Fibroblast of skin of right quadriceps (primary cell): Measurements from ENCODE around the gene GLT6D1.

Experiments
- DNase-seq: peaks from one replicate; pipeline ENCODE4 v3.0.0-alpha.2; 2013

GLT6D1 gene

DNA sequence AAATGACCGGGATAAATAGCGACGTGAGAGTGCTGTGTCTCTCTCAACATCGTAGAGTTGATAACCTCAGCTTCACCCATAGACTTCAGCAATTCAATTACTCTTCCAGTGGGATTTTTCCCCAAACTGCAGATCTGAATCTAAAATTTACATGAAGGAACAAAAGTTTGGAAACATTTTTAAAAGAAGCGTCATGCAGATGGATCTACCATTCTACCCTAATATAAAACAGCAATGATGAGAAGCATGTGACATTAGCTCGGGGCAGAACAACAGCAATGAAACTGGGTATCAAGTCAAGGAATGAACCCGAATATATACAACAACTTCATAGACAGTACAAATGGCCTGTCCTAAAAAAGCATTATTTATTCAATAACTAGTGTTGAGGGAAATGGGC is 18.8 kb downstream of the GLT6D1 start:
- no peak for DNase-seq

DNA sequence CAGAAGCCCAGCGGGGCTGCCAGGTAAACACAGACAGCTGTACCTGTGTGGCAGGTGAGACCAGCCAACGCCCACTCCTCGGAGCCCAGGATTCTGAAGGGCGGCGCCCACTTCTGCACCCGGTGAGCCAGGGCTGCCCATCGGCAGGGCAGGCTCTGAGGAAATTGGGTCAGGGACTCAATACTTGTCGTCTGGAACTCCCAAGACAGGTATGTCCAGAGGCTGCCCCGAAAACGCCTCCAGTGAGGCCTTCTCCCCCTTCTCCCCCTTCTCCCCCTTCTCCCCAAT is 19.8 kb downstream of the GLT6D1 start:
- no peak for DNase-seq

DNA sequence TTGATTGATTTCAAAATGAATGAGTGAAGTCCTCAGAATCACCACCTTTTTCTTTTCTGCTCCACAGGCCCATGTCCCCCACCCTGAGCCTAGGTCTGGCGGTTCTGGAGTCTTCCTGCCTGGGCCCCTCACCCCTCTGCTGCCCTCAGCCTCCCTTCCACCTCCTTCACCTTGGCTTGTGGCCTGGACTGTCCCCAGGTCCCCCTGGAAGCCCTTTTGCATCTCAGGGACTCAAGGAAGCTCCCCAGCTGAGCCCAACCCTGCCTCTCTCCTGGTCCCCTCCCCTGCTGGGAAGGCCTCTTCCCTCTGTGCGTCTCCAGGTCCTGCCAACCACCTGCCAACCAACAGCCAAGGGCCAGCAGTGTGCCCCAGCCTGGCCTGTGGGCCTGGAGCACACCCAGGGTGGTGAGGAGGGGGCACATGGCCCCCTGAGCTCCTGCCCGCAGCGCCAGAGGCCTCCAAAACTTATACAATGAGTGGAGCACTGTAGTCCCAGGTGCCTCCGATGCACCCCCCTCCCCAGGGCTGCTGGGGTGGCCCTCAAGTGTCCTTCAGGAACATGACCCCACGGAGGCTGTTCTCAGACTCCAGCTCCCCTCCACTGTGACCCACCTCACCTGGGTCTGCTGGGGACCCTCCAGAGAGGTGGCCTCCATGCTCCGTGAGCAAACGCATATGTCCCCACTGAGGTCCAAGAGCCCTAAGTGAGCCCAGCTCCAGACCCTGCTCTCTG is 20.3 kb downstream of the GLT6D1 start:
- DNase-seq: no peak

DNA sequence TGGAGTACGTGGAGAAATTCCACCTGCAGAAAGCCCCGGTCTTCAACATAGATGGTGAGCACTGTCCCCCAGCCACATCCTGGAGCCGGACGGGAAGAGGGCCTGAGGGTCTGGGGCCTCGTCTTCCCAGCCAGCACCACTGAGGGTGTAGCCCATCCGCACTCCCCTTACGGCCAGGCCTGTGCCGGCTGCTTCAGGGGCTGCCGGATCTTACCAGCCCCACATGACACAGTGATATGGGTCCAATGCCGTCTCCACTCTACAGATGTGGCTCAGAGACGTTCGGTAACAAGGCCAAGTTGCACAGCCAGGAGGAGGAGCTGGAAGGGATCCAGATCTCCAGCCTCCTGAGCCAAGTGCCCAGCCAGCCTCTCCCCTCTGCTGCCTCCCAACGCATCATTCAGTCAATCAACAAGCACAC is 21.3 kb downstream of the GLT6D1 start:
- DNase-seq: no peak

DNA sequence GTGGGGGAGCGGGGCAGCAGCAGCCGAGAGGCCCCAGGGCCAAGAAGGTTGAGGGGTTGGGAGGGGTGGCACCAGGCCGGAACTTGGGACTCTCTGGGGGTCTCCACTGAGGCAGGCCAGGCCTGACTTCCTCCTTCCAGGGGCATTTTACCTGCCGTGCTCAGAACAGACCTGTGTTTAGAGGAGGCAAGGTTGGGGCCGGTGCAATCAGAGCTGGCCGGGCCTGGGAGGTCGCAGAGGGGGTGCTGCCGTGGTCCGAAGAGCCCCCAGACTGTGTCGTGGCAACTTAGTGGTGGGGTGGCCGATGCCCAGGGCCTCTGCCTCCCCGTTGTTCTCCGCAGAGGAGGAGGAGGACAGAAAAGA is 21.8 kb downstream of the GLT6D1 start:
- no peak for DNase-seq

DNA sequence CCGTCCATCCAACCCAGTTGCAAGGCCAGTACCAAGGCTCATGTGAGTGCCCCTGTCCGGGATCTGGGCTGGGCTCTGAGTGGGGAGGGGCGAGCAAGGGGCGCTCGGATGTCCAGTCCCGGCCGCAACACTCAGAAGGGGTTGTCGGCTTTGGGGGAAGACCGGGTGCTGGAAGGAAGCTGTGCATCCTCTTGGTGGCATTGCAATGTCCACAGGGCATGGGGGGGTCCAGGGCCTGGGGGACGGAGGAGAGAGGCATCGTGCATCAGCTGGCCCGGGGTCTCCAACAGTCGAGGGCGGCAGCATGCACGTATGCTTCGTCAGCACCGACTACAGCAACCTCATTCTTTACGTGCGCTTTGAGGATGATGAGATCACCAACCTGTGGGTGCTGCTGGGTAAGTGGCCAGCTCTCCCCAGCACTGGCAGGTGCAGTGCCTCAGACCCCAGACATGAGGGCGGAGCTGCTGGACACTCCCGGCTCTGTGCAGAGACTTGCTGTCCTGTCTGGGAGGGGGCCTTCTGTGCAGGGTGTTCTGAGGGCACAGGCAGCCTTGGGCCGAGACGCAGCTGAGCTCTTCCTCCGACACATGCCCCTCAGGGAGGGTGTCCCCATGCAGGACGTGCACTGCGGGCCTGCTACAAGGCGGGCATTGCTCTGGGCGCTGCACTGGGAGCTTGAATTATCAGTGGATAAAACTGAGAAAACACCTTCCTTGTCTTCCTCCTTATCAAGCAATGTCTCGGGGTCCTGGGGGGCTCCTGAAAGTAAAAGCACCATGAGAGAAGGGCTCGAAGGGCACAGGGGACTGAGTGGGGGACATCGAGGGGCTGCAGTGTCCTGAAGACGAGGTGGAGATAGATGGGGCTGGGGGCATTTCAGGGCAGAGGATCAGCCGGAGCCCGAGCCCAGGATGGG is 22.5 kb downstream of the GLT6D1 start:
- no peak for DNase-seq

DNA sequence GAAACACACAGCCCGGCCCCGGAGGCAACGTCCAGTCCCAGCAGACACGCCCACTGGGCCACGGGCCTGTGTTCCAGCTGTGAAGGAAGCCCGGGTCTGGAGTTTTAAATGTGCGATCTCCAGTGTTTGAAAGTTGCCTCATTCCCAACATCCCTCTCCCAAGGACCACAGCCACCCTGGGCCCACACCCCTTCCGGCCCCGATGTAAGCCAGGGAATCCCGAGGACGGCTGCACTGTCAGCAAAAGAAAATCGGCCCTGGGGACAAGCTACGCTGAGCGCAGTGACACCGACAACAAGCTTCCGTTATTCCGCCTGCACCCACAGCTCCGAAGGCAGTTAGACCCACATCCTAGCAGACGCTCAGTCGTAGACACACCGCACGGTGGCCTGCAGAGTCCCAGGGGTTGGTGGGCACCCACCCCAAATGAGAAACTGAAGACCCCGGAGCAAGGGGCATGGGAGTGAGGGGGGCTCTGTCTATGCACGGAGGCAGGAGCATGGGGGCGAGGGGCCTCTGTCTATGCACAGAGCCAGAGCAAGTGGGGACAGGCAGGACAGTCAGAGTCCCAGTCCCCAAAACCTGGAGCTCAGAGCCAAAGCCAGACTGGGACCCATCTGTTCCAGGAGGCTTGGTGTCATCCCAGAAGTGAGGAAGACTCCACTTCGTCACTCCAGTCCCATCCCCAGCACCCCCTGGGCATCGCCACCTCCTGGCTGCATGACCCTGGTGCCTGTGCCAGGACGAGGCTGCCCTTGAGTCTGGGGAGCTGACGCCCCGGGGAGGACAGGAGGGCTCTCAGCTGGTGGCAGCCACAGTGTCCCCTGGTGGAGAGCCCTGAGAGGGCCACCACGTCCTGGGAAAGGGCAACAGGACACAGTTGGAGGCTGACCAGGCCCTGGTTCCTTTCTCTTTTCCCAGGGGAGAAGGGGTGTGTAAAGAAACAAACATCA is 23.4 kb downstream of the GLT6D1 start:
- no peak for DNase-seq

DNA sequence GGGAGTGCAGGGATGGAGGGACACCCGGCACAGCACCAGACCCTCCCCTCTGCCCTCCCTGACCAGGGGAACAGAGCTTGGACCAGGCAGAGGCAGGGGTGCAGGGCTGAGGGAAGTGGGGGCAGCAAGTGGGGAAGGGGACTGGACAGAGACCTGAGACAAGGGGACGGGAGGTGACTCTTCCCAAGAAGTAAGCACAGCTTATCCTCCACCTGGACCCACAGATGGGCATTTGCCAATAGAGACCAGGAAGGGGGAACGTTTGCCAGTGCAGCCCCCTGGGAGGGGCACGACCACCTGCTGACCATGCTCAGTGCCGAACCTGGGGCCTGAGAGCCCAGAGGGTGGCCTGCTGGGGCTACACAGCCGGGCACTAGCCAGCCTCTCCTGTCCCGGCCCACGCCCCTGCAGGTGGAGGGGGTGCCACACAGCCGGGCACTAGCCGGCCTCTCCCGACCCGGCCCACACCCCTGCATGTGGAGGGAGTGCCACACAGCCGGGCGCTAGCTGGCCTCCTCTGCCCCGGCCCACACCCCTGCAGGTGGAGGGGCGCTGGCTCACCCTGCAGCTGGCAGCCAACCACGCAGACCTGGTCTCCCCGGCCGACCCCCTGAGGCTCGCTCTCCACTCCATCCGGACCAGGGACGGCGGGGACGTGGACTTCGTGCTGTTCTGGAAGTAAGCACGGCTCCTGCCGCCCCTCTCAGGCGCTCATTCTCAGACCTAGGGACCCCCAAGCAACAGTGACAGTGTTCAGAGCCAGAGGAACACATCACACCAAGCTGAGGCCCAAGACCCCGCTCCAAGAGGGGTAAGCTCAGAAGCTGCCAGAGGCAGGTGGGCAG is 24.3 kb downstream of the GLT6D1 start:
- no peak for DNase-seq

DNA sequence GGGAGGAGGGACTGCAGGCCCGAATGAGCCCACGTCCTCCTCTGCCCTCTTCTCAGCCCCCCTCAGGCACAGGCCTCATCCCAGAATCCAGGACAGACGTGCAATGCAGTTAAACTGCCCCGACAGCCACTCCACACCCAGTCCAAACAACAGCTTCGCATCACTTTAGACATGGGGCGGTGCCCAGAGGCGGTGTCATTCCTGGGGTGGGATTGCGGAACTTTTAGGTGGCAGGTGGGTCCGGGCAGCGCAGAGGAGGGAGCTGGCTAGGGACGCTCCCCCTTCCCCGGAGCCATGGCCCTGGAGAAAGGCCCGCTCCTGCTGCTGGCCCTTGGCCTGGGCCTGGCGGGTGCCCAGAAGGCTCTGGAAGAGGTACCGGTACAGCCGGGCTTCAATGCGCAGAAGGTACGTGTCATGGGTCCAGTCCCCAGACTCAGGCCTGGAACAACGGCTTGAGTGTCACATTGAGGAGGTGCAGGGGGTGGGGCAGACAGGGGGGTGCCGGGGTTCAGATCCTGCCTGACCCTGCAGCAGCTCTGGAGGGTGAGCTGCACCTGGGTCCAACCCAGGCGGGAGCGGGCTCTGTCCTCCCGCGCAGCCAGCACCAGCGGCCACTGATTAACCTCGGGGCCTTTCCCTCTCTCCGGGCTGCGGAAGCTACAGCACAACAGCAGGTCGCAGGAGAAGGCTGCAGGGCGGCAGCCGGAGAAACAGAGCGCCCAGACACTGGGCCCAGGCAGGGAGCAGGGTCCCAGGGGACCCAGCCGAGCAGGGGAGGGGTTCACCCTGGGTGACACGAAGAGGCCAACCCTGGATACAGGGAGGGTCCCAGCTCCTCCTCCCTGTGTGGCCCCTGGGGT is 25.2 kb downstream of the GLT6D1 start:
- DNase-seq: no peak

DNA sequence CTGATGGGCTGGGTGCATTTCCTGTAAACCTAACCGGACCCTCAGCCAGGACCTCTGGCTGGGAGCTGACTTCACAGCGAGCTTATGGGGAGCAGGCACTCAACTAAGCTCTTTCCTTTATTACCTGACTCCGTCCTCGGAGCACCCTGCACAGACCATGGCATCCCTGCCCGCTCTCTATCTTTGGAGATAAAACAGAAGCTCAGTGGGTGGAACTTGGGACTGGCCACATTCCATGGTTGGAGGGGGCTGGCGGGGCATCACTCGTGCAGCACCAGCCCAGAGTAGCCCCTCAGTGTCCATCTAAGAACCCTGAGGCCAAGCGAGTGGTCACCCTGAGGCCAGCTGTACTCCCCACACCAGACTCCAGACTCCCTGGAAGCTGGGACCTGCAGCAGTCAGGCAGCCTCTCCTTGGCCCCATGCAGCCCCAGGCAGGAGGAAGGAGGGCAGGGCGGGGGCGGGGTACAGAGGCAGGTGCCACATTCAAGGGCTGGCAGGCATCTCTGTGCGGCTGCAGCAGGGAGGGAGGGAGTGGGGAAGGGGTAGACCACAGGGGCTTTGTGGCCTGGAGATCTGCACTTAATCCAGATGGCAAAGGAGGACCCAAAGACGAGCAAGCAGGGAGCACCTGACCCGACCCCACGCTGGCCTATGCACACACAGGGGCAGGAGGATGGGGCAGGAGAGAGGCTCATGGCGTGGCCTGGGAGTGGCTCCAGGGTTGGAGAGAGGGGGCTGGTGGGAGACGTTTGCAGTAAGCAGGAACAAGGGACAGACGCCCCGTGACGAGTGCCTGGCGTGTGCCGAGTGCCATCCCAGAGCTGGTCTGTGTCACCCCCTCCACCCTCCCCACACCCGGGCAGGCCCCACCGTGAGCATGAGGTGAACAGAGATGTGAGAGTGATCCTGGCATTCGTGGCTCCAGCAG is 26.1 kb downstream of the GLT6D1 start:
- DNase-seq: no peak

DNA sequence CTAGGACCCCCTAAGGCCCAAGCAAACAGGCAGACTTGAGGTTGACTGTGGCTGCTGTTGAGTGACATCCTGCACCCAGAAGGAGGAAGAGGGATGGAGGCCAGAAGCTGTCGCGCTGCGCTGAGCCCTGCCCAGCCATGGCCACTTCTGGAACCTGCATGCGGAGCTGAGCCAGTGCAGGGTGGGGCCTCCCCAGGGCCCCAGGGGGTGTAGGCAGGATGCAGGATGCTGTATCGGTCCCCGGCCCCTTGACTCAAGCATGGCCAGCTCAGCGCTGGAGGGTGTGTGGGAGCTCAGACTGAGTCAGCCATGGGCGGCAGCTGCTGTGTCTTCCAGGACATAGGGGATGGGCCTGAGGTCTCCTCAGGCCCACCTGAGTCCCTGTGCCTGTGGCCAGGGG is 26.9 kb downstream of the GLT6D1 start:
- no peak for DNase-seq

DNA sequence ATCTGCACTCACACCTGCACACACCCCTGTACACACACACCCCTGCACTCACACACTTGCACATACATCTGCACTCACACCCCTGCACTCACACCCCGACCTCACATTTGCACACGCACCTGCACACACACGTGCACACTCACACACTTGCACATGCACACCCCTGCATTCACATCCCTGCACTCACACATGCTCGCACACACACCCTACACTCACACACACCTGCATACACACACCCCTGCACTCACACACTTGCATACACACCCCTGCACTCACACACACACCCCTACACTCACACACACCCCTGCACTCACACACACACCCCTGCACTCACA is 27.5 kb downstream of the GLT6D1 start:
- no peak for DNase-seq

DNA sequence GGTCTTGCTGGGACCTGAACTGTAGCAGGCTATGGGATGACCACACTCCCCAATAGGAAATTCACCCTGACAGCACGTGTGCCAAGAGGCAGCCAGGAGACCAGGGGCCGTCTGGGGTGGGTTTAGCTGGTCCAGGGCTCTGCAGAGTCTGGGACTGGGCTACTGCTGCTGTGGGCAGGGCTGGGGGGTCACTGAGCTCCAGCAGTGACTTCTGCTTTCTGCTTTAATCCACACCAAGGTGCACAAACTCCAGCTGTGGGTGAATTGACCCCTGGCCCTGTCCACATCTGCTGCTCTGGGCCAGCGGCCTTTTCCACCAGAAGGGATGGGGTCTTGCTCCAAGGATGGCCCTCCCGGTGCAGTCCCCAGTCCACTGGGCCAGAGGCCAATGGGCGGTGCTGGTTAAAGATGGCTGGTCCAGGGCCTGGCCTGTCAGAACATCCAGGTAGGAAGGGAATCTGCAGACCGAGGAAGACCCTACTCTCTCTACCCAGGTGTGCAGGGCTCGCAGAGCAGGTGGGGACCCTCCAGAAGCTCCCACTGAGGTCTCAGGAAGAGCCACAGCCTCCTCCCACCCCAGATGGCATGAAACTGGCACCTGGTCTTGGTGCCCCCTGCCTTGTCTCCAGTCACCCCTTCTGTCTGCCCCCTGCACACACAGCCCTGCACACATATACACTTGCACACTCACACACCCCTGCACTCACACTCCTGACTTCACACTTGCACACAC is 28.0 kb downstream of the GLT6D1 start:
- DNase-seq: no peak

DNA sequence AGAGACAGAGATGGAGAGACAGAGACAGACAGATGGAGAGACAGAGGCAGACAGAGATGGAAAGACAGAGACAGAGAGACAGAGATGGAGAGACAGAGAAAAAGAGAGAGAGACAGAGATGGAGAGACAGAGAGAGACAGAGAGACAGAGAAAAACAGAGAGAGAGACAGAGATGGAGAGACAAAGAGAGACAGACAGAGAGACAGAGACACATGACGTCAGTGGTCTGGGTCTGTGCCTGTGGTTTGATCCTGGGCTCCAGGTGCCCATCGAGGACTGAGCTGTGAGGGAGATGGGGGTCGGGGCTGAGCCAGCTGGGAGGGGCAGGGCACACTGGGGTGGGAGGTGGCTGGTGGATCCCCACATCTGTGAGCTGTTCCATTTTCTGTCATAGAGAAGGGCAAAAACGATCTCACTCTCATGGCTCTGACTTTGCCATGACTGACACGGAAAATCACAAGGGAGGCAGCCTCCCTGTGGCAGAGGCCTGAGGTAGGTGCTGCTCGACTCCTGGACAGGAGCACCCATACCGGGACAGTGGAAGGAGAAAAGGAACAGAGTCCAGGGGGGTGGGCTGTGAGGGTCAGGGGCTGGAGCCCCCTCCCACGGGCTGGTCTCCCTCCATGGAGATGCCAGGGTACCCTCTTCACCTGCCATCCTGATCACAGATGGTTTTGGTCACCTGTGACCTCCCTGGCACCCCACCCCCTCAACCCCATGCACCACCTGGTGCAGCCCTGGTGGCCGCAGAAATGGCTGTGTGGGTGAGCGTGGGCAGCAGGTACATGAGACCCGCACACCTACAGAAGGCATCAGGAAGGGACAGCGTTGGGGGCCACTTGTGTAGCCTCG is 28.8 kb downstream of the GLT6D1 start:
- no peak for DNase-seq

DNA sequence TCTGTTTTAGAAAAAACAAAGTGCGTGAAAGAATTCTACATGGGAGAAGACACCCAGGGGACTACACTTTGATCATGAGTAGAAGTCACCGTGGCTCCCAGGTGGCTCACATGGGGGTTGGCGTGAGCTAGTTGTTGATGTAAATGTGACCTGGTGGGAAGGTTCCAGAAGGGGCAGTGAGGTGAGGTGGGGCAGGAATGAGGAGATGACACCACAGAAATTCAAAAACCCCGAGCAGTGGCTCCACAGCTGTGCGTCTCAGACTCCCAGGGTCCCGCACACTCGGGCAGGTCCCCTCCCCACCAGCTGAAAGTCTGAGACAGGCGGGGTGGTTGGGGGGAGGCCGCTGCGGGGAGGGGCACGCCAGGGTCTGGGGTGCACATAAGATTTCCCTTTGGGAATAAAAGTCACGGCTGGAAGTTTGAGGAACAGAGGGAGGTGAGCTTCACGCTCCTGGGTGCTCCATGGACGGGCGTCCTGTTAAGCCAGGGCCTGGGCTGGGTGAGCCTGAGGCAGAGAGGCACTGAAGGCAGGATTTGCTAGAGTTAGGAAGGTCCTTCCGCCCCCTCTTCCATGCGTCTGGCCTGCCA is 29.9 kb downstream of the GLT6D1 start:
- no peak for DNase-seq

DNA sequence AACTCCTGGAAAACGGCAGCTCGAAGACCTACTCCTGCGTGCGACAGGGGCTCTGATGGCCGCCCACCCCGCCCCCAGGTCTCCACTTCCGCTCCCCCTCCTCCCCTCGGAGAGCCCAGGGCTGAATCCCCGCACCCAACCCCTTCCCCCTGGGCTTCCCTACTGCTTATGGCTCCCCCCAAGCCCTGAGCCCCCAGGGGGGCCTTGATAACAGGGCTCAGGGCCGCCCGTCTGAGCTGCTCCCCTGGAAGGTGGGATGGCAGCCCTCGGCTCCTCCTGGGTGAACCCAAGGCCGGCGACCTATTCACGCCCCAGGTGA is 30.4 kb downstream of the GLT6D1 start:
- DNase-seq: no peak

DNA sequence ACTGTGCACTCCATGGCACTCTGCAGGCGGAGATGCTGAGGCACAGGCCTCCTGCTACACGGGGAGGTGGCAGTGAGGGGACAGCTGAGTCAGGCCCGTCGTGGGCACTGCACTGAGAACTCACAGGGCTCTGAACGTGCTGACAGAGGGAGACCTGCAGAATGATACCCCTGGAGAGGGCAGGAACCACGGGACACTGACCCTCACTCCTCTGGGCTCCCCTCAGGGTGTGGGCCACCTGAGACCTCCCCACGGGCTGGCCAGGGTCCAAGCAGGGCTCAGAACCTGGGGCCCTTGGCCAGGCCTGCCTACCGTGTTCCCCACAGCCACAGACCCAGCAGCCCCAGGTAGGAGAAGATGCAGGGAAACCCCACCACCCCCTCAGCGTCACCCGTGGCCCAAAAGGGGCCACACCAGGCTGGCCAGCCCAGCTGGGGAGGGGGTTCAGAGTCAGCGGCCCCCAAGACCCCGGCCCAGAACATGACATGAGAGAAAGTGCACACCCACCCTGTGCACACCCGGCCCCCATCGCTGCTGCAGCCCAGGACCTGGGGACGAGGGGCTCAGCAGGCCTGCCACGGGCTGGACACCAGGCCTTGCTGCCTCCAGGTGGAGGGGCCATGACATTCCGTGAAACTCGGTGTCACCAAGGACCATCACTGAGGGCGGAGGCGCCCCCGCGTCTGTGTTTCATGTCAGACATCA is 30.9 kb downstream of the GLT6D1 start:
- DNase-seq: no peak
